MM.1S (cell line): Measurements from ENCODE around the gene LRP10.

Source experiments
- CTCF ChIP-seq: fragments of 300-600 bp; sonication (generic); IDR thresholded peaks from 2 replicates; pipeline ENCODE4 v1.5.1; 2016; ENCODE audit warnings: antibody characterized with exemption, low read length, mixed read lengths
- EZH2phosphoT487 ChIP-seq: fragments of 300-600 bp; sonication (generic); IDR thresholded peaks from 2 replicates; pipeline ENCODE4 v1.6.1; 2018; ENCODE audit warnings: antibody characterized with exemption, low read length

GRCh38 chr14:22877000-22877501 lies 5.5 kb downstream of the LRP10 start:
- TF ChIP-seq CTCF (no peak), EZH2phosphoT487 (no peak)
